OCI-M2 (cell line): ENCODE results near the gene PCK2.

Experiments used
- DNase-seq: peaks from one replicate; lab custom pipeline; 2025; ENCODE audit not compliant: unreplicated experiment; lab: John Stamatoyannopoulos, UW

The PCK2 gene

GRCh38 chr14:24135834-24136683, 41.9 kb downstream of the PCK2 start, which contains the start of gene PSME1:
Gene PSME1 (plus strand): TSS chr14:24136194. CDS start chr14:24136263, 69 bp downstream.
- DNase-seq = peak; percentile 57

DNA sequence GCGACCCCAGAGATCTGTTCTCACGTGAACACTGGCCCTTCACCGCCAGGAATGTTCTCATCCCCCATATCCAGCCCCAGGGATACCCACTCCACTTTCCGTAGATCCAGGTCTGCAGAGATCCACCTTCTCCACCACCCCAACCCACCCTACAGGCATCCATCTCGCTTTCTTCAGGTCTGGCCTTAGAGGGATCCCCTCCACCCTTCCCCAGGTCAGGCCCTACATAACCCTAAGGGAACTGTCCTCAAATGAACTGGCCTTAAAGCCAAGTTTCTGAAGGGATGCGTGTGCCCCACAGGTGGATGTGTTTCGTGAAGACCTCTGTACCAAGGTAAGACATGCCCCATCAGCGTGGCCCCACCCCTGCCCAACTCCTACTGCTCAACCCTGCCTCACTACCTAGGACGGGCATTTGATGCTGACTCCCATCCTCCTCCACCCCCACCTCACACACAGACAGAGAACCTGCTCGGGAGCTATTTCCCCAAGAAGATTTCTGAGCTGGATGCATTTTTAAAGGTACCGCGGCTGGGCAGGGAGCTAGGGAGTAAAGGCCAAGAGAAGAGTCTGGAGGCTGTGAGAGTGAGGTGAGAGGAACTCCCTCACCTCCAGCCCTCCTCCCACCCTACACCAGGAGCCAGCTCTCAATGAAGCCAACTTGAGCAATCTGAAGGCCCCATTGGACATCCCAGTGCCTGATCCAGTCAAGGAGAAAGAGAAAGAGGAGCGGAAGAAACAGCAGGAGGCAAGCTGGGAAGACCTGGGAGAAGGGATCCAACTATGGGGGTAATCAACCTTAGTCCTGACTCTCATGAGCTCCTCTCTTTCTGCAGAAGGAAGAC, 42.8 kb downstream of the PCK2 start:
- no peak for DNase-seq

- no peak for DNase-seq
These were observed 43.7 kb downstream of the PCK2 start for GRCh38 chr14:24137529-24138395.

- no peak for DNase-seq
These were observed 44.5 kb downstream of the PCK2 start for GRCh38 chr14:24138396-24139271.

DNA sequence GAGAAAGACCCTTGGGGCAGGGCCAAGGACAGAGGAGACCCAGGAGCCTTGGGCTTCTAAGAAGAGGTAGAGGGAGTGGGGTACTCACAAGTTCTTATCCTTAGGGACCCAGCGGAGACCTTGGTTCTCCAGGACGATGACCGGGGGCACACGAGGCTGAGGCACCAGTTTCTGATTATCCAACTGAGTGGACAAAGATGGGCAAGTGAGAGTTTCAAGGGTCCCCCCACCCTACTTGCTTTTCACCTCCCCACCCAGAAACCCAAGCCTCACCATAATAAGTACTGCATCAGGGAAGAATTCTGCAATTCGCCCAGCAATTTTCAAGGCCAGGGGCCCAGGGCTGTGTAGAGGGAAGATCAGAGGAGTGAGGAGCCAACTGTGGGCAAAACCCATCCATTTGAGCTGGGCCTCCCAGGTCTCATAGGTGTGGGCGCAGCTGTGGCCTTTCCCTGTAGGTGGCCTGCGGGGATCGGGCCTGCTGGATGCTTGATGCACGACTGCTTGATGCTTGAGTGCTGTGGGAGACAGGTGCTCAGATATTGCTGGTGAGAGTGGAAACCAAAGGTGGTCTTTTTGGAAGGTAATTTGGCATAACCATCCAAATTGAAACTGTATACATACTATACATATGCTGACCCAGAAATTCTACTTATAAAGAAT, 45.3 kb downstream of the PCK2 start:
- DNase-seq = no peak

DNA sequence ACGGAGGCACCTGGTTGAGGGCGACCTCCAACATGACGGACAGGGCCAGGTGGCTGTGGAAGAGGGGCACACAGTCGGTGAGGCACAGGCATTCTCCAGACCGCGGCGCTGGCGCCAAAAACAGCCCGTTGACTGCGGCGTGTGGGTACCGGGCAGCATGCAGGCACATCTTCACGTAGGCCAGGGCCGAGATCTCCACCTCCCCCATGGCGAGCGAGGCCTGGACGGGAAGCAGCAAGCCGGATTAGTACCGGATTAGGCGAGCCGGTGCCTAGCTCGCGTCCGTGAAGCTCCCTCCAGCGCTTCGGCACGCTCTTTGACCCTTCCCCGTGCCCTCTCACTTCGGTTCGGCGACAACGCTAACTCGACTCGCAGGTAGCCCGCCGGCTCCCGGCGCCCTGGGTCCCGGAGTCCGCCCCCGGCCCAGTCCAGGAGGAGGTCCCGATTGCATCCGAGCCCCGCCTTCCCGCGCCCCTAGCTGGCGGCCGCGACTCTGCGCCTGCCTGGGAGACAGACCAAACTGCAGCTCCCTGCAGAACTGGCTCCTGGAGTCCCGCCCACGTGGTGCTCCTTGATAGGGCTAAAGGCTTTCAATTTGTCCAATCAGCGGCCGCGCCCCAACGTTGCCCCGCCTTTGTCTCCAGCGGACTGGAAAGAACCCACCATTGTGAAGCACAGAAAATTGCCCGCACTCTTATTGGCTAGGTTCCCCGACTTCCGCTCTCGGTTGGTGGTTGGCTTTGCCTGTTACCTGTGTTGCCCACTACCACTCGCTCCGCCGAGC, 47.2 kb downstream of the PCK2 start, which contains the start of gene EMC9:
Gene EMC9 (minus strand): TSS at position 495 of the 784 bp plus-strand sequence. CDS start 287 bp downstream, at position 208.
- DNase-seq = peak; percentile 98

- DNase-seq = no peak
These were observed 49.4 kb downstream of the PCK2 start for GRCh38 chr14:24143511-24143910.

DNA sequence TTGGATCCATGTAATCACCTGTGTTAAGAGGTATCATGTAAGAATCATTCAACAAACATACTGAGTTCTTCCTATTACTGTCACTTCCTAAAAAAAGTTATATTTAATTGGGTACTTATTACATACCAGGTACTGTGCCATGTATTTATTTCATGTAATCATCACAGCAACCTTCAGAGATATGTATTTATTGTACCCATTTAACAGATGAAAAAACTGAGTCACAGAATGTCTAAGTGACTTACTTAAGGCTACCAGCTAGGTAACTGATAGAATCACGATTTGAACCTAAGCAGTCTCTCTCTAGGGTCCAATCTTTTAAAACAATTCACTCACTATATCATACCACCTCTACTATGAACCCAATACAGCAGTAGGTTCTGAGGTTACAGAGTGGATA, 50.3 kb downstream of the PCK2 start:
- no peak for DNase-seq

- DNase-seq = no peak
These were observed 51.1 kb downstream of the PCK2 start for GRCh38 chr14:24145219-24145618.

- DNase-seq = no peak
These were observed 51.8 kb downstream of the PCK2 start for GRCh38 chr14:24145690-24146452.

DNA sequence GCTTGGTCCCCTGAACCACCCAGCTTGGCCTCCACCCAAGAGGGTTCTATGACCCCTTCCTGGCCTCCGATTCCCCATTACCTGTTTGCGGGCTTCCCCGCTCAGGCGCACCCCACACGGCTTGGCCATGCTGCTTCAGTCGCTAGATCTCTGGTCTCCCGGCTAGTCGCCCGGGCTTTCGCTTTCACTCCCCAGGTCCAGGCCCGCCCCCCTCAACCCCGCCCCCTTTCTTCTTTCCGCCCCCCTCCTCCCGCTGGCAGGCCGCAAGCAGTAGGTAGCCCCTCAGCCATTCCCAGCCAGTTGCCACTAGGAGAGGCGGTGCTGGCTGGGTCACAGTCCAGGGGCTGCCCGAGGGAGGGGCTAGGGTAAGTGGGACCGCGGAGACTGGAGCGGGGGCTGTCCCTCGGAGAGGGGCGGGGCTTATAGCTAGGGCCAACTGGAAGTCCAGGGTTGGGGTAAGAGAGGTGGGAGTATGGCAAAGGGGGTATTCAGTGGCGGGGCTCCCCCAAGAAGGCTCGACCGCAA, 52.4 kb downstream of the PCK2 start, which contains the start of gene PSME2:
Gene PSME2 (minus strand): TSS at position 158 of the 525 bp plus-strand sequence. CDS start 29 bp downstream, at position 129.
- peak; percentile 87 for DNase-seq

DNA sequence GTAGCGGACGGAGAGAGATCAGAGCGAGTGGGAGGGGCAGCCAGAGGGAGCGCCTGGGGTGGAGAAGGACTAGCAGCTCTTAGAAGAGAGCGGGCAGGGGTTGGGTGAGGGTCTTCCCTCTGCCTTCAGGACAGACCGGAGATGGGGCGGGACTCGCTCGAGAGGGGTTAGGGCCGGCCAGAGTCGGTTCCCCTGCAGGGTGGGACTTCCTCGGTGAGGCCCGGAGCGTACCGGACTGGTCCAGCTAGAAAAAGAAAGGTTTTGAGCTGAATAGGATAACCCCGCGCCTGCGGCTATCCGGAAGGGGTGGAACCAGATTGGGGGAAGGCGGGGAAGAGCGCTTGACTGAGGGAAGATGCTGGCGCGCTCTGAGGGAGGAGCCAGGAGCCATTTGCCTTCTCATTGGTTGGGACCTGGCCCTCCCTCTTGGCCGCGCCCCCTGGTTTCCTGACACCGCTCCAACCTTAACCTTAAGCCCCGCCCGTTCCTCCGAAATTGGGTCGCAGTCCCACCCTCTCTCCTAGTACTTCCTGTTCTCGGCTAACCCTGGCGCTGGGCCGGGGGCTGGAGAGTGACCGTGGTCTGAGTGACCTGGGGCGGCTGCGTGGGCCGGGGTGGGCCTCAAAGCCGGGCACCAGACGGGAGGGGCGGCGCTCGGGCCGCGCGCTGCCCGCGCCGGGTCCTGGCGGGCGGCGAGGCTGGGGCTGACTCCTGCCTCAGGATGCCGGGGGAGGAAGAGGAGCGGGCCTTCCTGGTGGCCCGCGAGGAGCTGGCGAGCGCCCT, 53.1 kb downstream of the PCK2 start, which contains the start of gene RNF31:
Gene RNF31 (plus strand): TSS at position 521 of the 783 bp plus-strand sequence. CDS start 201 bp downstream, at position 722.
- DNase-seq = peak; percentile 97

- no peak for DNase-seq
These were observed 53.8 kb downstream of the PCK2 start for GRCh38 chr14:24147761-24148428.

DNA sequence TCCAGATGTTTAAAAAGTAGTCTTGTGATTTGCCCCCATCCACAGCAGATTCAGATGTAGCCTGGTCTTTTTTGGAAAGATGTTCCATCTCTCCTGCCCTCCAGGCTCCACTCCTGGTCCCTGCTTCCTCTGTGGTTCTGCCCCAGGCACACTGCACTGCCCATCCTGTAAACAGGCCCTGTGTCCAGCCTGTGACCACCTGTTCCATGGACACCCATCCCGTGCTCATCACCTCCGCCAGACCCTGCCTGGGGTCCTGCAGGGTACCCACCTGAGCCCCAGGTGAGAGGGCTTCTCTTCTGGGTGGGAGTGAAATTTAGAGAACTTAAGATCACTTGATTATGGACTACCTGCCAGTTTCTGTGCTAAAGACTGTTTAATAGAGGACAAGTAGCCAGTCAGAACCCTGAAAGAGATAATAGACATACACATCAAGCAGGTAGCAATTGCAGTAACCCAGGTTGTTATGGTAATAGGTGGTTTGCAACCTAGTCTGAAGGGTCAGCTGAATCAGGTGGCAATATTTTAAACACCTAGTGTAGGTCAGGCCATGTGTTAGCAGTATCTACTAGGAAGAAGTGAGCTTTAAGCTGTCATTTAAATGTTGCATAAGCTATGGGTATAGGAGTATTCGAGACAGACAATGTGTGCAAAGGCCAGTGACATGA, 55.3 kb downstream of the PCK2 start:
- DNase-seq = no peak

- no peak for DNase-seq
These were observed 56.0 kb downstream of the PCK2 start for GRCh38 chr14:24150061-24150460.
